K562 (cell line): ENCODE results near the gene ZNF284. TPM values are rescaled to one million over a fixed set of nuclear protein-coding genes. Genes with fewer than 3 reads are reported as not detected.

Experiments
- GATAD2B ChIP-seq: fragments of 450-650 bp; IDR thresholded peaks from 2 replicates; pipeline ENCODE4 v1.6.1; 2017; ENCODE audit warnings: mild to moderate bottlenecking, borderline replicate concordance
- JUN ChIP-seq, 2 experiments: sonication (generic) in 1 of 2; formaldehyde crosslinking in 1 of 2; IDR thresholded peaks; 2 replicates each; pipeline versions ENCODE4 v1.6.1 to v1.8.0; 2012 to 2022; ENCODE audit warnings: borderline replicate concordance in 2 of 2, mild to moderate bottlenecking in 2 of 2, improper control_type of control experiment in 1 of 2, low read depth in 1 of 2, low read length in 1 of 2, missing genetic modification reagents in 1 of 2
- MITF ChIP-seq: IDR thresholded peaks from 2 replicates; pipeline ENCODE4 v1.6.1; 2014; ENCODE audit warnings: antibody characterized with exemption
- TAF1 ChIP-seq: IDR thresholded peaks from 2 replicates; pipeline ENCODE4 v1.6.1; 2011; ENCODE audit warnings: mild to moderate bottlenecking, low read length, moderate library complexity; ENCODE audit not compliant: insufficient read depth, control insufficient read depth, severe bottlenecking; ENCODE audit errors: extremely low read depth
- TARDBP ChIP-seq: fragments of 450-650 bp; IDR thresholded peaks from 2 replicates; pipeline ENCODE4 v1.6.1; 2016
- TCF7 ChIP-seq: sonication (generic); IDR thresholded peaks from 2 replicates; pipeline ENCODE4 v1.6.1; 2016; ENCODE audit warnings: antibody characterized with exemption, borderline replicate concordance
- TRIM24 ChIP-seq, 2 experiments: fragments of 450-650 bp; IDR thresholded peaks; 2 replicates each; pipeline ENCODE4 v1.6.1; 2016
- ZNF280A ChIP-seq: fragments of 450-650 bp; IDR thresholded peaks from 2 replicates; pipeline ENCODE4 v1.6.1; 2018; ENCODE audit warnings: mild to moderate bottlenecking, low read depth; ENCODE audit not compliant: partially characterized antibody
- polyA plus RNA-seq, 8 experiments: library from polyadenylated mRNA; depleted of rRNA in 4 of 8; stranded (reverse) in 5 of 8; unstranded in 3 of 8; fragments of >200 nt; fragmentation: Nextera tagmentation in 2 of 8; fragmentation: Illumina TruSeq in 1 of 8; extraction: Ambion mirVana in 2 of 8; extraction: Trizol in 1 of 8; gene quantifications; 2 replicates each; pipeline versions ENCODE4 v1.2.1 to v1.2.3, GENCODE V29; 2011 to 2014; ENCODE audit warnings: inconsistent platforms in 1 of 8, missing spikeins in 1 of 8
- total RNA-seq, 7 experiments: library from RNA; depleted of rRNA in 6 of 7; stranded (reverse); fragments of >200 nt in 6 of 7; fragmentation: Illumina TruSeq in 2 of 7; extraction: Trizol in 2 of 7; gene quantifications; 2 replicates each; pipeline versions ENCODE4 v1.2.1 to v1.2.3, GENCODE V29; 2011 to 2021; ENCODE audit warnings: low replicate concordance in 1 of 7
- TF ChIP-seq, protein P1 (sequence below), 2 experiments: fragments of 450-650 bp in 1 of 2; IDR thresholded peaks; 2 replicates each; pipeline ENCODE4 v1.6.1; 2011 to 2017; ENCODE audit warnings: low read depth in 2 of 2, antibody characterized with exemption in 1 of 2, borderline replicate concordance in 1 of 2, low read length in 1 of 2, mild to moderate bottlenecking in 1 of 2, mixed read lengths in 1 of 2; ENCODE audit not compliant: control insufficient read depth in 1 of 2

Gene ZNF284
- total and polyA plus RNA-seq, 9 of the 15 experiments (the other 6 are each of a cell fraction or from before 2014, with no cell fraction given): 0.07 to 0.24 (median 0.20) TPM

- TF ChIP-seq ZNF280A: no peak
- TF ChIP-seq TCF7: no peak
- TF ChIP-seq TARDBP: no peak
- no peak for TF ChIP-seq GATAD2B
- no peak for TF ChIP-seq MITF
- no peak for TF ChIP-seq JUN (IDR thresholded peaks at IDR 0.05; ENCODE audit: borderline replicate concordance, low read depth, low read length)
- TF ChIP-seq JUN (CRISPR knock-in tag; IDR thresholded peaks at IDR 0.05; ENCODE audit: borderline replicate concordance): no peak
- TF ChIP-seq, protein P1, sequence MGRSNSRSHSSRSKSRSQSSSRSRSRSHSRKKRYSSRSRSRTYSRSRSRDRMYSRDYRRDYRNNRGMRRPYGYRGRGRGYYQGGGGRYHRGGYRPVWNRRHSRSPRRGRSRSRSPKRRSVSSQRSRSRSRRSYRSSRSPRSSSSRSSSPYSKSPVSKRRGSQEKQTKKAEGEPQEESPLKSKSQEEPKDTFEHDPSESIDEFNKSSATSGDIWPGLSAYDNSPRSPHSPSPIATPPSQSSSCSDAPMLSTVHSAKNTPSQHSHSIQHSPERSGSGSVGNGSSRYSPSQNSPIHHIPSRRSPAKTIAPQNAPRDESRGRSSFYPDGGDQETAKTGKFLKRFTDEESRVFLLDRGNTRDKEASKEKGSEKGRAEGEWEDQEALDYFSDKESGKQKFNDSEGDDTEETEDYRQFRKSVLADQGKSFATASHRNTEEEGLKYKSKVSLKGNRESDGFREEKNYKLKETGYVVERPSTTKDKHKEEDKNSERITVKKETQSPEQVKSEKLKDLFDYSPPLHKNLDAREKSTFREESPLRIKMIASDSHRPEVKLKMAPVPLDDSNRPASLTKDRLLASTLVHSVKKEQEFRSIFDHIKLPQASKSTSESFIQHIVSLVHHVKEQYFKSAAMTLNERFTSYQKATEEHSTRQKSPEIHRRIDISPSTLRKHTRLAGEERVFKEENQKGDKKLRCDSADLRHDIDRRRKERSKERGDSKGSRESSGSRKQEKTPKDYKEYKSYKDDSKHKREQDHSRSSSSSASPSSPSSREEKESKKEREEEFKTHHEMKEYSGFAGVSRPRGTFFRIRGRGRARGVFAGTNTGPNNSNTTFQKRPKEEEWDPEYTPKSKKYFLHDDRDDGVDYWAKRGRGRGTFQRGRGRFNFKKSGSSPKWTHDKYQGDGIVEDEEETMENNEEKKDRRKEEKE (IDR thresholded peaks at IDR 0.05; ENCODE audit: borderline replicate concordance in 1 of 2, control insufficient read depth in 1 of 2, low read depth in 2 of 2, low read length in 1 of 2): no peak
- no peak for TF ChIP-seq TRIM24 (IDR thresholded peaks at IDR 0.05)
- no peak for TF ChIP-seq TAF1
Observed at GRCh38 chr19:44069415-44069814, 2.5 kb upstream of the ZNF284 start (continued).
